D721Med (cell line): ENCODE measurements around the gene SENP6.

ENCODE experiments used
- DNase-seq: peaks from one replicate; pipeline ENCODE4 v3.0.0; 2011; ENCODE audit warnings: low spot score; ENCODE audit not compliant: insufficient read length
- FAIRE-seq: peaks from 2 replicates; lab custom pipeline; 2011; peaks lifted over from hg19 to GRCh38; lab: Jason Lieb, UNC
- CTCF ChIP-seq: IDR thresholded peaks from 2 replicates; pipeline ENCODE4 v1.5.1; 2012; ENCODE audit warnings: mild to moderate bottlenecking, control low read depth; ENCODE audit not compliant: insufficient read depth; ENCODE audit errors: missing control alignments

The SENP6 gene

GRCh38 chr6:75761489-75761888 lies 159.8 kb downstream of the SENP6 start:
- FAIRE-seq: no peak
- DNase-seq: no peak
- no peak for TF ChIP-seq CTCF

DNA sequence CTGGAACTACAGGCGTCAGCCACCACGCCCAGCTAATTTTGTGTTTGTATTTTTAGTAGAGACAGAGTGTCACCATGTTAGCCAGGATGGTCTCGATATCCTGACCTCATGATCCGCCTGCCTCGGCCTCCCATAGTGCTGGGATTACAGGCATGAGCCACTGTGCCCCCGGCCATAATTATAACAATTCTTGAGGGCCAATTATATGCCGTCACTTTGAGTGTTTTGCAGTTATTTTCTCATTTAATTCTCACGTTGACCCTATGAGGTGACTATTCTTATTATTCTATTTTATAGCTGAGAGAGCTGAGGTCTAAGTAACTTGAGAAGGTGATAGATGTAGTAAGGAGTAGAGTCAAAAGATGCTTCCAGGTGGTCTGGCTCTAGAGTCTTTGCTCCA lies 160.4 kb downstream of the SENP6 start:
- TF ChIP-seq CTCF: no peak
- DNase-seq (no peak), FAIRE-seq (no peak)

GRCh38 chr6:75766387-75766786 lies 164.7 kb downstream of the SENP6 start:
- no peak for DNase-seq
- no peak for TF ChIP-seq CTCF
- no peak for FAIRE-seq
